ENCODE results near the gene PPP1R3G.

Gene PPP1R3G

GRCh38 chr6:5073992-5074391 is 11.1 kb upstream of the PPP1R3G start:
- DNase-seq, result no peak

- no peak for DNase-seq
These were observed 8.2 kb upstream of the PPP1R3G start for GRCh38 chr6:5076931-5077330.

- no peak for DNase-seq
These were observed 6.9 kb upstream of the PPP1R3G start for GRCh38 chr6:5078121-5078669.

GRCh38 chr6:5079692-5080091 is 5.4 kb upstream of the PPP1R3G start:
- no peak for DNase-seq

GRCh38 chr6:5080574-5080973 is 4.6 kb upstream of the PPP1R3G start:
- no peak for DNase-seq

- DNase-seq, result no peak
These were observed 4.0 kb upstream of the PPP1R3G start for GRCh38 chr6:5081182-5081581.

- no peak for DNase-seq
These were observed 3.2 kb upstream of the PPP1R3G start for GRCh38 chr6:5081955-5082354.

- DNase-seq, result no peak
These were observed 2.4 kb upstream of the PPP1R3G start for GRCh38 chr6:5082487-5083306.

- no peak for DNase-seq
These were observed 1.9 kb upstream of the PPP1R3G start for GRCh38 chr6:5083307-5083583.

- no peak for DNase-seq
These were observed 1.3 kb upstream of the PPP1R3G start for GRCh38 chr6:5083813-5084359.

GRCh38 chr6:5084360-5084780 is 771 bp upstream of the PPP1R3G start:
- DNase-seq, result no peak

- peak; percentile 32 to 42 for DNase-seq
These were observed 630 bp downstream of the PPP1R3G start for GRCh38 chr6:5085648-5086293.

- DNase-seq, result no peak
These were observed 1.3 kb downstream of the PPP1R3G start for GRCh38 chr6:5086294-5086890.

- no peak for DNase-seq
These were observed 2.2 kb downstream of the PPP1R3G start for GRCh38 chr6:5087389-5087788.

- DNase-seq, result no peak
These were observed 3.6 kb downstream of the PPP1R3G start for GRCh38 chr6:5088780-5089179.

GRCh38 chr6:5089481-5090438 is 4.6 kb downstream of the PPP1R3G start:
- no peak for DNase-seq

GRCh38 chr6:5090603-5091002 is 5.5 kb downstream of the PPP1R3G start:
- no peak for DNase-seq

GRCh38 chr6:5091210-5092069 is 6.3 kb downstream of the PPP1R3G start:
- DNase-seq, result no peak

GRCh38 chr6:5093231-5094015 is 8.3 kb downstream of the PPP1R3G start:
- no peak for DNase-seq

- no peak for DNase-seq
These were observed 9.2 kb downstream of the PPP1R3G start for GRCh38 chr6:5094327-5094726.

GRCh38 chr6:5095236-5095635 is 10.1 kb downstream of the PPP1R3G start:
- no peak for DNase-seq

All from activated T-cell treated with anti-CD3 and anti-CD28 coated beads, Interleukin-2, amount 50 U/mL, for 48 hours (primary cell).